T-helper 17 cell (primary cell): ENCODE measurements around the gene IMPACT. TPM values are rescaled to one million over a fixed set of nuclear protein-coding genes. Genes with fewer than 3 reads are reported as not detected.

Experiments
- ATAC-seq: fragments of 150-1000 bp; cut with Tn5 transposase; 2 replicates; pipeline ENCODE4 v1.10.0; 2021; ENCODE audit warnings: mild to moderate bottlenecking, moderate library complexity
- DNase-seq, 3 donors: peaks; one replicate each; pipeline versions ENCODE4 v3.0.0 to v3.0.0-alpha.2; 2020 to 2021
- H3K9me3 ChIP-seq: one replicate; pipeline ENCODE4 v1.7.0; 2013; ENCODE audit warnings: low read length, mild to moderate bottlenecking; ENCODE audit not compliant: control insufficient read depth, poor library complexity, severe bottlenecking
- H3K27ac Mint-ChIP-seq: one replicate; pipeline ENCODE4 v1.8.0; 2022; ENCODE audit warnings: mild to moderate bottlenecking, moderate library complexity, mixed read lengths
- H3K27me3 Mint-ChIP-seq: one replicate; pipeline ENCODE4 v1.8.0; 2022; ENCODE audit warnings: mixed read lengths
- H3K36me3 Mint-ChIP-seq: one replicate; pipeline ENCODE4 v1.8.0; 2022; ENCODE audit warnings: low read depth, mixed read lengths
- H3K4me1 Mint-ChIP-seq: one replicate; pipeline ENCODE4 v1.8.0; 2022; ENCODE audit warnings: mild to moderate bottlenecking, mixed read lengths
- H3K4me3 Mint-ChIP-seq: one replicate; pipeline ENCODE4 v1.8.0; 2022; ENCODE audit warnings: mild to moderate bottlenecking, moderate library complexity, mixed read lengths
- total RNA-seq, 4 donors: library from RNA in 2 of 4; stranded (reverse) in 2 of 4; gene quantifications; one replicate each; pipeline ENCODE4 v1.2.3 and lab custom pipeline; 2022 to 2026

The IMPACT gene
- total RNA-seq, 2 donors from 2014 or later, result 15.2 to 16.4 TPM

GRCh38 chr18:24436939-24437338 lies 10.5 kb downstream of the IMPACT start:
- Mint-ChIP-seq H3K4me3 (no peak overlapping the region), H3K27me3 (no peaks in the 10 kb centered on the region), H3K27ac (peak overlapping the region; percentile 69), H3K4me1 (peaks cover 11% of the 10 kb centered on the region), H3K36me3 (peaks cover 18% of the 10 kb centered on the region)
- DNase-seq (no peak), ATAC-seq (no peak)
- H3K9me3 ChIP-seq, result no peaks in the 10 kb centered on the region

GRCh38 chr18:24443870-24444269 lies 17.4 kb downstream of the IMPACT start:
- Mint-ChIP-seq H3K36me3 (peaks cover 19% of the 10 kb centered on the region), H3K4me1 (peaks cover 5% of the 10 kb centered on the region), H3K4me3 (no peak overlapping the region), H3K27ac (no peak overlapping the region), H3K27me3 (no peaks in the 10 kb centered on the region)
- no peaks in the 10 kb centered on the region for H3K9me3 ChIP-seq
- no peak for ATAC-seq
- no peak for DNase-seq

- Mint-ChIP-seq H3K4me1 (peaks cover 5% of the 10 kb centered on the region), H3K27me3 (no peaks in the 10 kb centered on the region), H3K27ac (no peak overlapping the region), H3K4me3 (no peak overlapping the region), H3K36me3 (peaks cover 16% of the 10 kb centered on the region)
- DNase-seq, result no peak
- H3K9me3 ChIP-seq, result no peaks in the 10 kb centered on the region
- ATAC-seq, result no peak
Observed at GRCh38 chr18:24446453-24446852, 20.0 kb downstream of the IMPACT start.

GRCh38 chr18:24446953-24447538 lies 20.6 kb downstream of the IMPACT start:
- H3K4me1 Mint-ChIP-seq, result peaks cover 5% of the 10 kb centered on the region
- H3K36me3 Mint-ChIP-seq, result peaks cover 14% of the 10 kb centered on the region

GRCh38 chr18:24447961-24448360 lies 21.5 kb downstream of the IMPACT start:
- Mint-ChIP-seq H3K4me3 (no peak overlapping the region), H3K36me3 (peaks cover 14% of the 10 kb centered on the region), H3K27ac (peak overlapping the region; percentile 11), H3K4me1 (peaks cover 7% of the 10 kb centered on the region), H3K27me3 (no peaks in the 10 kb centered on the region)
- ATAC-seq (no peak), DNase-seq (no peak)
- H3K9me3 ChIP-seq, result no peaks in the 10 kb centered on the region

More at GRCh38 chr18:24446953-24447538, 20.6 kb downstream of the IMPACT start:
- no peaks in the 10 kb centered on the region for H3K27me3 Mint-ChIP-seq
- DNase-seq, result no peak
- no peak overlapping the region for H3K4me3 Mint-ChIP-seq
- ATAC-seq, result peak; percentile 64
- H3K27ac Mint-ChIP-seq, result no peak overlapping the region
- H3K9me3 ChIP-seq, result no peaks in the 10 kb centered on the region

GRCh38 chr18:24456549-24456948 lies 30.1 kb downstream of the IMPACT start:
- no peaks in the 10 kb centered on the region for H3K9me3 ChIP-seq
- Mint-ChIP-seq H3K4me3 (no peak overlapping the region), H3K27ac (no peak overlapping the region), H3K36me3 (peaks cover 8% of the 10 kb centered on the region), H3K4me1 (peaks cover 5% of the 10 kb centered on the region), H3K27me3 (no peaks in the 10 kb centered on the region)
- no peak for DNase-seq
- no peak for ATAC-seq

GRCh38 chr18:24459772-24460171 lies 33.3 kb downstream of the IMPACT start:
- Mint-ChIP-seq H3K4me1 (peaks cover 19% of the 10 kb centered on the region), H3K4me3 (peak overlapping the region; percentile 3), H3K27me3 (no peaks in the 10 kb centered on the region), H3K36me3 (peaks cover 7% of the 10 kb centered on the region), H3K27ac (peak overlapping the region; percentile 83)
- no peak for ATAC-seq
- no peaks in the 10 kb centered on the region for H3K9me3 ChIP-seq
- no peak for DNase-seq

- H3K4me1 Mint-ChIP-seq, result peaks cover 23% of the 10 kb centered on the region
- no peak for DNase-seq
- peaks cover 7% of the 10 kb centered on the region for H3K36me3 Mint-ChIP-seq
- H3K4me3 Mint-ChIP-seq, result peak within 1 kb of the TSS; percentile 90
- peak within 1 kb of the TSS; percentile 84 for H3K27ac Mint-ChIP-seq
- no peaks in the 10 kb centered on the region for H3K27me3 Mint-ChIP-seq
- no peaks in the 10 kb centered on the region for H3K9me3 ChIP-seq
- peak; percentile 57 for ATAC-seq
Observed at GRCh38 chr18:24460388-24460787, 33.9 kb downstream of the IMPACT start, which contains the start of gene HRH4. Gene HRH4, plus strand, starts transcription at chr18:24460637. Its CDS starts 92 bp downstream, at chr18:24460729.

GRCh38 chr18:24461996-24462395 lies 35.5 kb downstream of the IMPACT start:
- ATAC-seq, result no peak
- Mint-ChIP-seq H3K27me3 (peaks cover 2% of the 10 kb centered on the region), H3K4me1 (peaks cover 24% of the 10 kb centered on the region), H3K27ac (peak overlapping the region; percentile 84), H3K4me3 (peak overlapping the region; percentile 90), H3K36me3 (peaks cover 7% of the 10 kb centered on the region)
- H3K9me3 ChIP-seq, result no peaks in the 10 kb centered on the region
- DNase-seq, result no peak

- H3K27ac Mint-ChIP-seq, result peak overlapping the region; percentile 84
- ATAC-seq, result peak; percentile 25
- H3K4me3 Mint-ChIP-seq, result peak overlapping the region; percentile 90
- H3K27me3 Mint-ChIP-seq, result peaks cover 4% of the 10 kb centered on the region
- no peaks in the 10 kb centered on the region for H3K9me3 ChIP-seq
- DNase-seq, result no peak
- H3K4me1 Mint-ChIP-seq, result peaks cover 27% of the 10 kb centered on the region
- H3K36me3 Mint-ChIP-seq, result peaks cover 13% of the 10 kb centered on the region
Observed at GRCh38 chr18:24462838-24463775, 36.6 kb downstream of the IMPACT start.

GRCh38 chr18:24465486-24465885 lies 39.0 kb downstream of the IMPACT start:
- peak overlapping the region; percentile 84 for H3K27ac Mint-ChIP-seq
- peak; percentile 39 for ATAC-seq

GRCh38 chr18:24466771-24467170 lies 40.3 kb downstream of the IMPACT start:
- peaks cover 4% of the 10 kb centered on the region for H3K27me3 Mint-ChIP-seq
- ATAC-seq (no peak), DNase-seq (no peak)
- H3K36me3 Mint-ChIP-seq, result peaks cover 15% of the 10 kb centered on the region
- peak overlapping the region; percentile 79 for H3K4me3 Mint-ChIP-seq
- peak overlapping the region; percentile 74 for H3K27ac Mint-ChIP-seq
- no peaks in the 10 kb centered on the region for H3K9me3 ChIP-seq
- peaks cover 31% of the 10 kb centered on the region for H3K4me1 Mint-ChIP-seq

More at GRCh38 chr18:24465486-24465885, 39.0 kb downstream of the IMPACT start:
- no peak for DNase-seq
- peaks cover 16% of the 10 kb centered on the region for H3K36me3 Mint-ChIP-seq
- H3K4me3 Mint-ChIP-seq, result peak overlapping the region; percentile 75
- peaks cover 4% of the 10 kb centered on the region for H3K27me3 Mint-ChIP-seq
- H3K9me3 ChIP-seq, result no peaks in the 10 kb centered on the region
- H3K4me1 Mint-ChIP-seq, result peaks cover 29% of the 10 kb centered on the region

GRCh38 chr18:24470022-24470618 lies 43.6 kb downstream of the IMPACT start:
- H3K4me3 Mint-ChIP-seq, result peak overlapping the region; percentile 80
- peaks cover 4% of the 10 kb centered on the region for H3K27me3 Mint-ChIP-seq
- H3K36me3 Mint-ChIP-seq, result peaks cover 15% of the 10 kb centered on the region
- no peaks in the 10 kb centered on the region for H3K9me3 ChIP-seq
- H3K4me1 Mint-ChIP-seq, result peaks cover 23% of the 10 kb centered on the region
- no peak for DNase-seq
- H3K27ac Mint-ChIP-seq, result peak overlapping the region; percentile 80
- no peak for ATAC-seq
